ENCODE data around the gene NDUFAF8.
A peak's percentile ranks its signal among the peaks of the same experiment; 100 is the strongest.

Gene NDUFAF8

GRCh38 chr17:81238815-81239713, at the start of gene NDUFAF8, which contains the start of gene TEPSIN:
Gene NDUFAF8 (plus strand): TSS chr17:81239318. CDS start chr17:81239364, 46 bp downstream.
Gene TEPSIN (minus strand): TSS chr17:81239055. CDS start chr17:81239033, 22 bp downstream.
- peak; percentile 99 for DNase-seq

DNA sequence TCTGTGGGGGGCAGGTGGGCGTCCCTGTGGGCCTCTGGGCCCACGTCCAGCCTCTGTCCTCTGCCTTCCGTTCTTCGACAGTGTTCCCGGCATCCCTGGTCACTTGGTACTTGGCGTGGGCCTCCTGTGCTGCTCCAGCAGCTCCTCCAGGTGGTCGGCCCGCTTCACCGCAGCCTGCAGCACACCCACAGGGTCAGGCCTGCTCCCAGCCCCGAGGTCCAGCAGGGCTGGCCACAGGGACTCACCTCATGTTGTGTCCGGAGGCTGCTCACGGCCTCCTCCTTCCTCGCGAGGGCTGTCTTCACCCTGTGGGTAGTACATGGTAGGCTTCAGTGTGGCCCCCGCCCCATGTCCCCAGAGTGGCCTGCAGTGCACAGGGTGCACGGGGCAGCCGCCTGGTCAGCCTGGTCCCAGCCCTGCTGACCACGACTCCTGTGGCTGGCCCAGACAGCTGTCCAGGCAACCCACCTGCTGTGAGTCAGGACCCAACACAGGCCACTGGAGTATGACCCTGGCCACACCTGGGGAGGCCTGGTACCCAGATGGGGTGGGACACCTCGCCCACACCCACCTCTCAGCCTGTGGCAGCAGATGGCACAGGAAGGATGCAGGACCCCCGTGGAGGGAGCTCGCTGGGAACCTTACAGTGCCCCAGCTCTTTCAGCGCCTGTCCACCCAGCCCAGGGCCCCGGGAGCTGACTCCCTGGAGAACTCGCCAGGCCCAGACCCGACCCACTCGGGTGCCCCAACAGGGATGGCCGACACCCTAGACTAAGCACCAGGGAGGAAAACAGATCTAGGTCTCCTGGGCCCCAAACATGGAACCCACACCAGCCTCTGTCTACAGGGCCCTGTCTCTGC, 49.2 kb upstream of the NDUFAF8 start:
- no peak for DNase-seq

DNA sequence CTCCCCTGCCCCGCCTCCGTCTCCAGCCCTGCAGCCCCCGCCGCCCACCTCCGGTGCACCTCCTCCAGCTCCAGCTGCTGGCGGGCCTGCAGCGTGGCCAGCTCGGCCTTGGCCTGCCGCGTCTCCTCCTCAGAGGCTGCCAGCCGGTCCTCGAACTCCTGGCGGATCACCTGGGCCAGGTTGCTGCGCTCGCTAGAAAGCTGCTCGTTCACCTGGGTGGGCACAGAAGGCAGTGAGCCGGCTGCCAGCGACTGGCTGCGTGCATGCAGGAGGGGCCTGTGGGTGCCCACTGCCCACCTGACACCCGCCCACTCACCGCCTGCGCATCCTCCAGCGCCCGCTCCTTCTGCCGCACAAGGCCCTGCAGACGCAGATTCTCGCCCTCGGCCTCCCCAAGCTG, 48.5 kb upstream of the NDUFAF8 start:
- no peak for DNase-seq

GRCh38 chr17:81191116-81191515, 48.0 kb upstream of the NDUFAF8 start:
- DNase-seq: no peak

- DNase-seq: no peak
Measured at GRCh38 chr17:81191646-81192045, 47.5 kb upstream of the NDUFAF8 start.

DNA sequence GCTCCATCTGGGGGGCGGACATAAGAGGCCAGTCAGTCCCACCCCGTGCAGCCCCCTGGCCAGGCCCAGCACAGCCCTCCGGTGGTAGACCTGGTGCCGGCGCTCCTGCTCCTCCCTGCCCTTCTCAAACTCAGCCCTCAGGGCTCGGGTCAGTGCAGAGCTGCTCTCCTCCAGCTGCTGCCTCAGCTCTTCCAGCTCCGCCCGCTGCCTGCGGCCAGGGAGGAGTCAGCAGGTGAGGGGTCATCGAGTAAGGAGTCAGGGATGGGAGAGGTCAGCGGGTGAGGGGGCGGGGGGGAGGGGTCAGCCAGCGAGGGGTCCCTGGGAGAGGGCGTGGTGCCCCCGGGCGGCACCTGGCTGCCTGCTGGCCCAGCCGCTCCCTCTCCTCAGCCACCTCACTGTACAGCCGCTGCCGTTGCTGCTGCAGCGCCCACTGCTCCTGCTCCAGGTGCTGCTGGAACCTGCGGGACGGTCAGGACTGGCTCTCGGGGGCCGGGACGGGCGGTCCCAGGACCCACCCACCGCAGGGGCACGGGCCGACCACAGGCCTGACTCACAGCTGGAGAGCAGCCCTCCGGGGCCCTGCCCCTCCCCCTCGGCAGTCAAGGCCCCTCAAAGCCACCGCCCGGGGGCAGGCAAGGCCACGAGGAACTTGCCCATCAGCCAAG, 46.6 kb upstream of the NDUFAF8 start:
- DNase-seq: no peak

GRCh38 chr17:81193051-81193410, 46.1 kb upstream of the NDUFAF8 start:
- DNase-seq: no peak

- DNase-seq: no peak
Measured at GRCh38 chr17:81193470-81194224, 45.5 kb upstream of the NDUFAF8 start.

DNA sequence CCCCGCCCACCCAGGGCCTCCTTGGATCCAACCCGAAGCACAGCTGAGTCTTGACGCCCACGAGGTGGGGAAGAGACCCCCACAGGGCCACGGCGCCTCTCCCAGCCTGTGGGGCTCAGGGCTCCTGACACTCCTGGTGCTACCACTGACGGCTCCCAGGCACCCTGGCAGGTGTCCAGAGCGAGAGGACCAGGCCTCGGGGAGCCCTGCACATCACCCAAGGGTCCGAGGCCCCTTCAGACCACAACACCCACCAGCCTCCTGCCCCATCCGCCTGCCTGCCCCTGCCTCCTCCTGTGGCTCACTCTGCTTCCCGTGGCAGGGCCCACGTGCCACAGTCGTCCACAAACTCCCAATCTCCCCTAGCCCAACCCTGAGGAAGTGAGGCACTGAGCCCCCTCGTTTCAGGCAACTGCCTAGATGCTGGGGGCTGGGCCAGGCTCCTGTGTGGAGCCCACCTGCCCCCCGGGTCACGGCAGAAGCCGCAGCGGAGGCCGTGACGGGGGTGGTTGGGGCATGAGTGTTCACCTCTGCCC, 44.8 kb upstream of the NDUFAF8 start:
- DNase-seq: no peak

- no peak for DNase-seq
Measured at GRCh38 chr17:81194941-81195901, 43.9 kb upstream of the NDUFAF8 start.

- no peak for DNase-seq
Measured at GRCh38 chr17:81195941-81196495, 43.1 kb upstream of the NDUFAF8 start.

GRCh38 chr17:81196505-81197408, 42.4 kb upstream of the NDUFAF8 start:
- no peak for DNase-seq

DNA sequence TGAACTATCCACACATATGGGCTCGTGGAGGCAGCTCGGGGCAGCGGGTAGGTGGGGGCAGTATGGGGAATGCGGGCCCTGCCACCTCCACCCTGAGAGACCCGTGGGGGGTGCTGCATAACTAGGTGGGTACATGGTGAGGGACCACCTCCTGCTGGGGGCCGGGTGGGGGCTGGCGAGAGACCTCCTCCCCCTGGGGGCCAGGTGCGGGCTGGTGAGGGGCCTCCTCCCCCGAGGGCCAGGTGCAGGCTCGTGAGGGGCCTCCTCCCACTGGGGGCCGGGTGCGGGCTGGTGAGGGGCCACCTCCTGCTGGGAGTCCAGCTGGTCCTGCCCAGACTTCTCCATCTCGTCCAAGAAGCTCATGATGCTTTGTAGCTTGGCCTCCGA, 41.7 kb upstream of the NDUFAF8 start:
- DNase-seq: no peak

DNA sequence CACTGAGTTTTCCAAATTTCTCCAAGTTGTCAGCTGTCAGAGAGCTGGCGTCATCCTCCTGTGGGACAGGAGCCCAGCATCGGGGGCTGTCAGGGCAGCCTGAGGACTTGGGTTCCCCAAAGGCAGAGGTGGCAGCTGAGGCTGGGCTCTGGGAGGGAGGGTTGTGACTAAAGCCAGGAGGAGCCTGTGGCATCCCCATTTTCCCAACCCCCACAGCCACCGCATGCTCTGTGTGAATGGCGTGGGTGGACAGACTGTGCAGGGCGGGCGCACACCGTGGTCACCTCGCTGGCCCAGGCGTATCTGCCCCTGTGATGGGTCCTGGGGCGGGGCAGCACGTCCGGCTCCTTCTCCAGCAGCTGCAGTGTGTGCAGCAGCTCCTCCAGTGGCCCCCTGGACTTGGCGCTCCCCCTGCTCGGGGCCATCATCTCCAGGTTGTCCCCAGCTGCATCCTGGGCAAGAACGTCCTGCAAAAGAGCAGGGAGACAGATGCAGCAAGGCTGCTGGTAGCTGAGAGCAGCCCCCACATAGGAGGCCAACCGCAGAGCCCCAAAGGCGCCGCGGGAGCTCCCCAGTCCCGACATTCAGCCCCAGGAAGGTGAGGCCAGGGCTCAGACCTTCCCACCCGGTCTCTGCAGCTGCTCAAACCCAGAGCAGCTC, 41.2 kb upstream of the NDUFAF8 start:
- DNase-seq: no peak

- DNase-seq: no peak
Measured at GRCh38 chr17:81198826-81199481, 40.2 kb upstream of the NDUFAF8 start.

DNA sequence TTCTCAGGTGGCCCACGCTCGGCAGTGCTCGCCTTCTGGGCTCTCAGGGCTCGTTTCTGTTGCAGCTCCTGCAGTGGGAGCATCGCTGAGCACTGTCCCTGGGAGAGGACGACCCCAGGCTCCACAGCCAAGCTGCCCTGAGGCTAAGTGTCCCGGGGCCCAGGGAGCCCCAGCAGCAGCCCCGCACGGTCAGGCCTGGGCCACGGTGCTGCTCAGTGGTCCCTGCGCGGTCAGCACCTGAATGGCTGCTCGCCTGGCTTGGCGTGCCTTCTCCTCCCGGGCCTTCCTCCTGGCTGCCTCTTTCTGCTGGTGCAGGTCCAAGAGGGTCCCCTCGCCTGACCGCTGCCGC, 39.7 kb upstream of the NDUFAF8 start:
- DNase-seq: no peak

DNA sequence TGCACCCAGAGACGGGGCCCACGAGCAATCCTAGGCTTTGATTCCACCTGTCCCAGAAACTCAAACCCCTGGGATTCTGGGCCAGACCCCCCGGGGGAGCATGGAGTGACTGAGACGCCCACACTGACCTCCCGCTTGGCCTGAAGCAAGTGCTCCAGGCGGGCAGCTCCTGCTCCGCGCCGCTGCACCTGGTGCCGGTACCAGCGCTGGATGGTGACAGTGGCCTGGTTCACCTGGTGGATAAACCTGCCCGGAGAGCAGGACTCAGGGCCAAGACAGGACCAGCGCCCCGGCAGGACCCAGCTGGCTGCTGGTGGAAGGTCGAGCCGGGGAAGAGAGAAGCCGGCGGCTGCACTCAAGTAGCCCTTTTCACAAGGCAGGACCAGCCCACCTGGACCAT, 38.9 kb upstream of the NDUFAF8 start:
- no peak for DNase-seq

Measured in amniotic stem cell (primary cell).